MCF 10A (cell line): Measurements from ENCODE around the gene ANGPTL8. TPM values are rescaled to one million over a fixed set of nuclear protein-coding genes. Genes with fewer than 3 reads are reported as not detected.

ENCODE experiments used
- BruUV-seq: library from RNA; stranded (reverse); fragments of 400-500 nt; replicated peaks from 2 replicates; lab custom pipeline; 2021; lab: Mats Ljungman, UMichigan
- CTCF ChIA-PET: fragments of 300-600 bp; sonication (Branson Sonifier 250); formaldehyde crosslinking; extraction: SDS; loops from one replicate; lab custom pipeline; 2021; ENCODE audit warnings: antibody characterized with exemption, inconsistent platforms; lab: Yijun Ruan, JAX
- POLR2A ChIA-PET: fragments of 300-600, 350-650 bp; sonication (Branson Sonifier 250); formaldehyde crosslinking; extraction: SDS; loops from one replicate; lab custom pipeline; 2020; ENCODE audit warnings: antibody characterized with exemption, inconsistent platforms; lab: Yijun Ruan, JAX
- DNase-seq: peaks from one replicate; pipeline ENCODE4 v3.0.0-alpha.2; 2018; ENCODE audit not compliant: unreplicated experiment
- H3K27ac Mint-ChIP-seq: one replicate; pipeline ENCODE4 v1.8.0; 2022; ENCODE audit warnings: mild to moderate bottlenecking, low read depth, mixed read lengths; ENCODE audit not compliant: unreplicated experiment
- H3K27me3 Mint-ChIP-seq: one replicate; pipeline ENCODE4 v1.8.0; 2022; ENCODE audit warnings: mixed read lengths; ENCODE audit not compliant: insufficient read depth, unreplicated experiment
- H3K36me3 Mint-ChIP-seq: one replicate; pipeline ENCODE4 v1.8.0; 2022; ENCODE audit warnings: mild to moderate bottlenecking, moderate library complexity, mixed read lengths; ENCODE audit not compliant: insufficient read depth, unreplicated experiment
- H3K4me1 Mint-ChIP-seq: one replicate; pipeline ENCODE4 v1.8.0; 2022; ENCODE audit warnings: mixed read lengths; ENCODE audit not compliant: insufficient read depth, unreplicated experiment
- H3K4me3 Mint-ChIP-seq: one replicate; pipeline ENCODE4 v1.8.0; 2022; ENCODE audit warnings: mild to moderate bottlenecking, moderate library complexity, mixed read lengths; ENCODE audit not compliant: unreplicated experiment
- H3K9me3 Mint-ChIP-seq: one replicate; pipeline ENCODE4 v1.8.0; 2022; ENCODE audit warnings: mixed read lengths; ENCODE audit not compliant: unreplicated experiment
- intact Hi-C: fragments of 100-400 bp; cut with micrococcal nuclease; formaldehyde crosslinking; loops from 2 replicates; pipeline ENCODE4 v1.14.1; 2022
- total RNA-seq: library from RNA; stranded (reverse); gene quantifications from 2 replicates; pipeline ENCODE4 v1.2.3, GENCODE V29; 2022
- TF ChIP-seq, protein P1 (sequence below): fragments of 200-600 bp; IDR thresholded peaks from one replicate; pipeline ENCODE4 v1.8.0; 2022; ENCODE audit warnings: antibody characterized with exemption, mild to moderate bottlenecking; ENCODE audit not compliant: unreplicated experiment

Gene ANGPTL8
- total RNA-seq, 1 experiment from 2014 or later: not detected

DNA sequence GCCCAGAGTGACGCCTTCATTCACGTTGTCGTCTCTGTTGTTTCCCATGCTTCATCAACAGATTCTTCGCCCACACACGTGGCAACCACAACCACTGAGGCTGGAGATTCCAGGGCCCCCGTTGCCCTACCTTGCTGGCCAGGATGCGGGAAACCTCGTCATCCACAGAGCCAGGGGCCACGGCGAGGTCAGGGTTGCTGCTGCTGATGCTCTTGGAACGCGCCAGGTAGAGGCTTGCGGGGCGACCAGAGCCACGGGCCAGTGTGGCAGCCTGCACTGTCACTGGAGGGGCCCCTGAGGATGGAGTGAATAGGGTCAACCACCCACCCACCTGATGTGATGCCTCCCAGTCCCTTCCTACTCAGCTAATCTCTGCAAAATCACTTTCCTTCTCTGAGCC is 6.3 kb upstream of the ANGPTL8 start:
- no peaks in the 10 kb centered on the region for H3K4me1 Mint-ChIP-seq
- H3K27ac Mint-ChIP-seq: no peak overlapping the region
- CTCF ChIA-PET: no interaction called here
- intact Hi-C loops: no loop called here
- no peaks in the 10 kb centered on the region for H3K36me3 Mint-ChIP-seq
- BruUV-seq: no TSS peak
- H3K27me3 Mint-ChIP-seq: no peaks in the 10 kb centered on the region
- POLR2A ChIA-PET: no interaction called here
- no peak overlapping the region for H3K4me3 Mint-ChIP-seq
- no peak for DNase-seq
- TF ChIP-seq, protein P1, sequence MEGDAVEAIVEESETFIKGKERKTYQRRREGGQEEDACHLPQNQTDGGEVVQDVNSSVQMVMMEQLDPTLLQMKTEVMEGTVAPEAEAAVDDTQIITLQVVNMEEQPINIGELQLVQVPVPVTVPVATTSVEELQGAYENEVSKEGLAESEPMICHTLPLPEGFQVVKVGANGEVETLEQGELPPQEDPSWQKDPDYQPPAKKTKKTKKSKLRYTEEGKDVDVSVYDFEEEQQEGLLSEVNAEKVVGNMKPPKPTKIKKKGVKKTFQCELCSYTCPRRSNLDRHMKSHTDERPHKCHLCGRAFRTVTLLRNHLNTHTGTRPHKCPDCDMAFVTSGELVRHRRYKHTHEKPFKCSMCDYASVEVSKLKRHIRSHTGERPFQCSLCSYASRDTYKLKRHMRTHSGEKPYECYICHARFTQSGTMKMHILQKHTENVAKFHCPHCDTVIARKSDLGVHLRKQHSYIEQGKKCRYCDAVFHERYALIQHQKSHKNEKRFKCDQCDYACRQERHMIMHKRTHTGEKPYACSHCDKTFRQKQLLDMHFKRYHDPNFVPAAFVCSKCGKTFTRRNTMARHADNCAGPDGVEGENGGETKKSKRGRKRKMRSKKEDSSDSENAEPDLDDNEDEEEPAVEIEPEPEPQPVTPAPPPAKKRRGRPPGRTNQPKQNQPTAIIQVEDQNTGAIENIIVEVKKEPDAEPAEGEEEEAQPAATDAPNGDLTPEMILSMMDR: no peak
- H3K9me3 Mint-ChIP-seq: no peaks in the 10 kb centered on the region

DNA sequence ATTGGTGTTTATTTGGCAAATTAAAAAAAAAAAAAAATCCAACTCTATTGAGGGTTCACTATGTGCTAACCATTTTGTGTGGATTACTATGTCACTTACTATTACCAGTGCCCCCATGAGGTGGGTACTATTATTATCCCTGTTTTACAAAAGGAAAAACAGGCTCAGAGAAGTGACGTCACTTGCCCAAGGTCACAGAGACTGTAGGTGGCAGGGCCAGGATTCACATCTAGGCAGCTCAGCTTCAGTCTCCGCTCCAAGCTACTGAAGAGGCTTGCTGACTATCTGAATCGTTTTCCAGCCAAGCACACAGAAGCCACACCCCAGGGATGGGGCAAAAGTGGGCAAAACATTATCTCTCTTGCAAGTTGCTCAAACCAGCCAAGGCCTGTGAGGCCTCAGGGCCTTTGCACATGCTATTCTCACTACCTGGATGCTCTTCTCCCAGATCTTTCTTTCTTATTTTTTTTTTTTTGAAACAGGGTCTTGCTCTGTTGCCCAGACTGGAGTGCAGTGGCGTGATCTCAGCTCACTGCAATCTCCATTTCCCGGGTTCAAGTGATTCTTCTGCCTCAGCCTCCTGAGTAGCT is 4.8 kb upstream of the ANGPTL8 start:
- BruUV-seq: no TSS peak
- CTCF ChIA-PET: no interaction called here
- no peak for DNase-seq
- POLR2A ChIA-PET: no interaction called here
- intact Hi-C loops: no loop called here
- no peaks in the 10 kb centered on the region for H3K4me1 Mint-ChIP-seq
- H3K9me3 Mint-ChIP-seq: no peaks in the 10 kb centered on the region
- no peaks in the 10 kb centered on the region for H3K36me3 Mint-ChIP-seq
- TF ChIP-seq, protein P1: no peak
- no peak overlapping the region for H3K27ac Mint-ChIP-seq
- no peaks in the 10 kb centered on the region for H3K27me3 Mint-ChIP-seq
- no peak overlapping the region for H3K4me3 Mint-ChIP-seq

DNA sequence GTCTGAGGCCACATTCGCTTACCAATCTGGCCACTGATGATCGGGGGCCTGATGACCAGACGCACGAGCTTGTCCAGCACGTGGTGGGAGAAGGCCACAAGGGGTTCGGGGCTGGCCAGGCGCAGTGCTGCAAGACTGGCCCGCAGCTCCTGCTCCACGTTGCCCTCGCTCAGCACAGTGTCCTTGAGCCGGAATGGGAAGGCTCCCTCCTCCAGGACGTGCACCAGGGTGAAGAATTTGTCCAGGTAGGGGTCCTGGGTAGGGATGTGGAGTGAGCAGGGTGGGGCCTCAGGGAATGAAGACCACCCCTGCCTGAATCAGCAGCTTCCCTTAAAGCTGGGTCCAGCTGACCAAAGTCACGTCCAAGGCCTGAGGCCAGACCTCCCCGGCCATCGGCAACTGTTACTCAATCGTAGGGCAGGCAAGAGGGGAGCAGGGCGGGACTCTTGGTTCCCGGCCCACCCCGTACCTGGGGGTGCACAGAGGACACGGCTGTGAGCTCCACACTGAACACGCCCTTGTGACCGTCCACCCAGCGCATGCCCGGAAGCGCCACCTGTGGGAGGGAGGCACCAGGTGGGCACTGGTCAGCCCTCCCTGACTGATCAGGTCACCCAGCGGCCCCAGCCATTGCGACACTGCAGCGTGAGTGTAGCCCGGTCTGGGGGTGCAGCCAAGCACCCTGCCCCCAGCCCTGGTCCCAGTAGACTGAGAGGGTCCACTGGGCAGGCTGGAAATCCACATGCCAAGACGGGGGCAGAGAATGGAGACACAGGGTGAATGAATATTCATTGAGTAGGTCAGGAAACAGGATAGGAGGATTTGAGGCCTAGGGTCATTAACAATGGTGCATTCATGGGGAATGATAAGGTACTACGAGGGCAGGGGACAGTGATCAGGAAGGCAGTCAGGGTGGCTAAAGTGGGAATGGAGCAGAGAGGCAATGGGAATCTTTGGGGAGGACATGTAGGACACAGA is 2.8 kb upstream of the ANGPTL8 start:
- ChIA-PET POLR2A (no interaction called here), CTCF (interaction anchor here (0.5 to 1.0 kb wide), 4 partner anchors 13 to 184 kb away, joined by 3 to 4 read pairs (median 3); no protein-coding TSS in a partner anchor)
- no peaks in the 10 kb centered on the region for H3K27me3 Mint-ChIP-seq
- no peaks in the 10 kb centered on the region for H3K4me1 Mint-ChIP-seq
- TF ChIP-seq, protein P1: no peak
- no peaks in the 10 kb centered on the region for H3K9me3 Mint-ChIP-seq
- H3K4me3 Mint-ChIP-seq: no peak overlapping the region
- BruUV-seq: no TSS peak
- intact Hi-C loops: no loop called here
- DNase-seq: no peak
- H3K36me3 Mint-ChIP-seq: peaks cover 11% of the 10 kb centered on the region
- H3K27ac Mint-ChIP-seq: no peak overlapping the region

DNA sequence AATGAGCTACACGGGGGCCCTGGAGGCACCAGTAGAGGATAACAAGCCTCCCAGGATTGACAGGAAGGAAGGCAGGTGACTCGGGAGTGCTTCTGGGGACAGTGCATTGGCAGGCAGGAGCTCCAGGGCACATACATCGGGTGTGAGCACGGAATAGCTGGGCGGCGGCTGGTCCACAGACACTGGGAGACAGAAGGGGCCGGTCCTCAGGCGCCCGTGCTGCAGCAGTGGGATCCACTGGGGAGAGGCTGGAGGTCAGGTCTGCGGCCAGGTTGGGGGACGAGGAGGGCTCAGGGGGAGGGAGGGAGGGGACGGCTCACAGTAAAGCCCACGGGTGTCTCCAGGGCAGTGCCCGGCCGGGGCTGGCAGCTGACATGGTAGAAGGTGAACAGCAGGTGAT is 2.1 kb upstream of the ANGPTL8 start:
- Mint-ChIP-seq H3K36me3 (peaks cover 14% of the 10 kb centered on the region), H3K27ac (no peak overlapping the region), H3K4me1 (no peaks in the 10 kb centered on the region), H3K9me3 (no peaks in the 10 kb centered on the region), H3K4me3 (no peak overlapping the region), H3K27me3 (no peaks in the 10 kb centered on the region)
- ChIA-PET POLR2A (no interaction called here), CTCF (interaction anchor here (0.6 kb wide), 2 partner anchors 14 to 152 kb away, joined by 3 to 4 read pairs; no protein-coding TSS in a partner anchor)
- intact Hi-C loops: no loop called here
- TF ChIP-seq, protein P1: no peak
- BruUV-seq: no TSS peak
- no peak for DNase-seq
